RWPE1 (cell line): ENCODE results near the gene SAMD15.

Experiments used
- CTCF ChIA-PET: fragments of 350-600 bp; sonication (Branson Sonifier 250); formaldehyde crosslinking; extraction: SDS; loops from one replicate; lab custom pipeline; 2021; lab: Yijun Ruan, JAX
- POLR2A ChIA-PET: fragments of 400-600 bp; formaldehyde crosslinking; extraction: SDS; loops from one replicate; lab custom pipeline; 2020; ENCODE audit warnings: antibody characterized with exemption; ENCODE audit not compliant: low non-redundant PET; lab: Yijun Ruan, JAX
- DNase-seq: peaks from one replicate; pipeline ENCODE4 v3.0.0; 2012; ENCODE audit warnings: low spot score
- H3K27ac ChIP-seq: fragments of 450-650 bp; 2 replicates; pipeline ENCODE4 v1.5.1; 2017
- TF ChIP-seq, protein P1 (sequence below): fragments of 450-650 bp; conservative IDR thresholded peaks from 2 replicates; pipeline ENCODE4 v1.5.1; 2017; ENCODE audit warnings: low read depth, mild to moderate bottlenecking

The SAMD15 gene

DNA sequence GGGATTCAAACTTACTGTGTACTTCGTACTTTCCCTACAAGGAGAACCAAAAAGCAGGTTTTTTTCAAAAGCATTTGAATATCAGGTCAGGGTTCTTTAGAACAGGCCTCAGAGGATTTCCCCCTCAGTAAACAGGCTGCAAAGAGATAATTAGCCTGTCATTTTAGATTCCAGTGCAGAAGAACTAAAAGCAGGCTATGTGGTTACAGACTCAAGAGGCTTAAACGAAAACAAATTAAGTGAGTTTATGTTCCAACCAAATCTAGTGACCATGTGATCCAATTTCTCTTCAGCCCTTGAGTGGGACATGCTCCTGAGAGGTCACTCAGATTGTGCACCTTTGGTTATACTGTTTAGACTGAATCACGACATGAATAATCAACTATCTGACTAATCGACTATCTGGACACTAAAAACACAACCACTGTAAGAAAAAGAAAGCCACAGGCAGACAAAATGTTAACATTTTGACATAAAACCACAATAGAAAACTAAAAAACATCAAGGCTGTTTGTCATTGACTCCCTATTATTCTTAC lies 4.8 kb upstream of the SAMD15 start:
- no peak for DNase-seq
- H3K27ac ChIP-seq: no peak overlapping the region
- ChIA-PET POLR2A (no interaction called here), CTCF (no interaction called here)
- TF ChIP-seq, protein P1, sequence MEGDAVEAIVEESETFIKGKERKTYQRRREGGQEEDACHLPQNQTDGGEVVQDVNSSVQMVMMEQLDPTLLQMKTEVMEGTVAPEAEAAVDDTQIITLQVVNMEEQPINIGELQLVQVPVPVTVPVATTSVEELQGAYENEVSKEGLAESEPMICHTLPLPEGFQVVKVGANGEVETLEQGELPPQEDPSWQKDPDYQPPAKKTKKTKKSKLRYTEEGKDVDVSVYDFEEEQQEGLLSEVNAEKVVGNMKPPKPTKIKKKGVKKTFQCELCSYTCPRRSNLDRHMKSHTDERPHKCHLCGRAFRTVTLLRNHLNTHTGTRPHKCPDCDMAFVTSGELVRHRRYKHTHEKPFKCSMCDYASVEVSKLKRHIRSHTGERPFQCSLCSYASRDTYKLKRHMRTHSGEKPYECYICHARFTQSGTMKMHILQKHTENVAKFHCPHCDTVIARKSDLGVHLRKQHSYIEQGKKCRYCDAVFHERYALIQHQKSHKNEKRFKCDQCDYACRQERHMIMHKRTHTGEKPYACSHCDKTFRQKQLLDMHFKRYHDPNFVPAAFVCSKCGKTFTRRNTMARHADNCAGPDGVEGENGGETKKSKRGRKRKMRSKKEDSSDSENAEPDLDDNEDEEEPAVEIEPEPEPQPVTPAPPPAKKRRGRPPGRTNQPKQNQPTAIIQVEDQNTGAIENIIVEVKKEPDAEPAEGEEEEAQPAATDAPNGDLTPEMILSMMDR: no peak

DNA sequence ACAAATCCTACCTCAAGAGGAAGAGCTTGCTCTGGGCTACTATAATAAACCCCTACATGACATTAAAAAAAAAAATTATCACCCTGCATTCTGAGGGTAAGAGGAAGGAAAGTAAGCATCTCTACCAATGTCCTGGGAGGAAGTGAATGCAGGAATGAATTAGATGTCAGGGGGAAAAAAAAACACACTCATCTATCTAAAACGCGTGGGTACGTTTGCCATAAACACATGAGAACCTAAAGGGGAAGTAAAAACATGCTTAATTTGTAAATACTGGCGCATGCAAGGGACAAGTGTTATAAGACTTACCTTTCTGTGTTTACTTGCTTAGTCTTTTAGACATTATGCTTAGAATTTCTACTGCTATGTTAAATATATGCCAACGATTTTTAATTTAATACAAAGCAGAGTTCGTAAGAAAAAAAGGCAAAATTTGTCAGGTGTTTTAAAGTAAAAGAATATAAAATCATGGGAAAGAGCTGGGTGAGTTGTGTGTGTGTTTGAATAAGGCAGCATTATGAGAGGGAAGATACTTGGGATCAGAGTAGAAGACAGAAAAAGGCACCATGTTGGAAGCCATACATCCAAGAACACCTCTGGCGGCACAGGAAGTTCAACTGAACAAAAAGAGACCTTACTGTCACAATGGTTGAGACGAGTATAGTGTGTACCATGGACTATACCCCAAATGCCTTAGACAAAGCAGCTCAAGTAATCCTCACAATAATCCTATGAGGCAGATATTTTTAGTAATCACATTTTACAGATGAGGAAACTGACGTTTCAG lies 1.8 kb upstream of the SAMD15 start:
- TF ChIP-seq, protein P1: no peak
- DNase-seq: no peak
- POLR2A ChIA-PET: no interaction called here
- H3K27ac ChIP-seq: no peak overlapping the region
- CTCF ChIA-PET: interaction anchor here (0.6 kb wide), 1 partner anchor 14 kb away, joined by 5 read pairs; no protein-coding TSS in a partner anchor

DNA sequence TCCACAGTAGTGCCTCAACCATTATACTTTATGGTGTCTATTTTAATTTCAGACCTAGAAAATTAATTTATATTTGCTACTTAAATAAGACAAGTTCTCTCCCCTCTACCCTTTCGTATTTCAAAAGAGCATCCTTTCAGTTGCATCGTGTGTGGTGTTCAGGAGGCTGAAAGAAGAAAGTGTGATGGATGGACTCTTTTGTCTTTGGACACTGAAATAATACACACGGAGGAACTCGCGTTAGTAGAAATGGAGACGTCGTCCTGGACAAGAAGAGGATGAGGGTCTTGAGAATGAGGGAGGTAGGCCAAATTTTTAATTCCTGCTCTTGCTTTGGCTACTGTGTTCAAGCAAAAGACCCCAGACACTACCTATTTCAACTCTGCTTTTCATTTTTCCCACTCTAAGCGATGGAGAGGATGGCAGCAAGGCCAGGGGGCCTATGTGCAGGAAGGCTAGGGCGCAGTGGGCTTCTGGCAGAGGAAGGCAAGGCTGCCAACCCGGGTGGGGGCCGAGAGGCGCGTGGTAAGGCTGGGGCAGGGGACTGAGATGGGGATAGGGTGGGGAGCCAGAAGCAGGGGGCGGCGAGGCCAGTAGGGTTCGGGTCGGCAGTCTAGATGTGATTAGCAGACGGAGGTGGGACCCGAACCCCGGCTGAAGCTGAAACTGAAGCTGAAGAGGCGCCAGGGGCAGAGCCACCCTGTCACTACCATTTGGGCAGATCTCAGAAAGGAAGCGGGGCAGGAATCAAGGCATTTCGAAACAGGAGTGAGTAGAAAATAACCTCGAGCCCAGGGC lies 1.0 kb upstream of the SAMD15 start:
- TF ChIP-seq, protein P1: no peak
- no peak for DNase-seq
- peak overlapping the region; percentile 89 for H3K27ac ChIP-seq
- CTCF ChIA-PET: no interaction called here
- POLR2A ChIA-PET: interaction anchor here (1.6 kb wide), 1 partner anchor 55 kb away, joined by 5 read pairs; the partner anchor contains the start of genes GSTZ1 and POMT2

DNA sequence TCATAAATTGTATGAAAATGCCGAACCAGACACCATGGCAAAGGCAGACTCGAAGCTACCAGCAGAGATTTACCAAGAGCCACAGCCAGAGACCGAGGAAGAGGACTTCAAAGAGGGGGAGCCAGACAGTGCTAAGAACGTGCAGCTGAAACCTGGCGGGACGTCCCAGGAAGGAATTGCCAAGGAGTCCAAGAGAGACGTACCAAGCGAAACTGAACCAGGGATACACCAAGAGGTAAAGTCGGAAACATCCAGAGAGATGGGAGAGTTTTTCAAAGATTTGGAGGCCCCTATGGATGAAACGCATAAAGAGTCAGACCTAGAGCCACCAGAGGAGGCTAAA lies 294 bp downstream of the SAMD15 start:
- TF ChIP-seq, protein P1: no peak
- H3K27ac ChIP-seq: peak overlapping the region; percentile 89
- POLR2A ChIA-PET: interaction anchor here (1.6 kb wide), 1 partner anchor 56 kb away, joined by 5 read pairs; the partner anchor contains the start of genes GSTZ1 and POMT2
- CTCF ChIA-PET: no interaction called here
- DNase-seq: no peak

DNA sequence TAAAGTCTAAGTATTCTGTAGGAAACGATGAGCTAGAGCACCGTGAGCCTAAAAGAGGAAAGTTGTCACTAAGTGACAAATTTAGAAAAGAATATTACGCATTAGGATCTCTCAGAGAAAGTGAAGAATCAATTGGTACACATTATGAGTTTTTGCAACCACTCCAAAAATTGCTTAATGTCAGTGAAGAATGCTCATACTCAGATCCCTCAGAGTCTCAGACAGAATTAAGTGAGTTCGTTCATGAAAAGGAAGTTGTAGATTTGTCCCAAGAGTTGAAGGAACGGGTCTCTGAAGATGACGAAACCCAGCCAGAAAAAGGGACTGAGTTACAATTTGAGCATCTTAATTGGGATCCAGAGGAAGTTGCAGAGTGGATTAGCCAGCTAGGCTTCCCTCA lies 1.5 kb downstream of the SAMD15 start:
- TF ChIP-seq, protein P1: no peak
- no peak overlapping the region for H3K27ac ChIP-seq
- POLR2A ChIA-PET: no interaction called here
- DNase-seq: no peak
- CTCF ChIA-PET: interaction anchor here (0.6 kb wide), 1 partner anchor 212 kb away, joined by 3 read pairs; no protein-coding TSS in a partner anchor

DNA sequence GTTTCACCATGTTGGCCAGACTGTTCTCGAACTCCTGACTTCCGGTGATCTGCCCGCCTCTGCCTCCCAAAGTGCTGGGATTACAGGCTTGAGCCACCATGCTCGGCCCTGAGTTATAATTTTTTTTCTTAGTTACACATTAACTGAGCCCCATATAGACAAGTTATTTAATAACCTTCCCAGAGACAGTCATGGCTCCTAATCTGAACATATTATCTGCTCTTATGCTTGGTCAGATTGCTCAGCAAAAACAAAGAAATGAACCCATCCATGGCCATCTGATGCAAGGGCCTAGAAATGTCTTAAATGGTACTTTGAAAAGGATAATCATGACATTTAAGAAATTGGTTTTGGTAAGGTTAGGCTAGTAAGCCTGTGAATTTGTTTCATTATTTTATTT lies 13.0 kb downstream of the SAMD15 start:
- CTCF ChIA-PET: interaction anchor here (0.6 kb wide), 1 partner anchor 89 kb away, joined by 3 read pairs; no protein-coding TSS in a partner anchor
- no peak for DNase-seq
- H3K27ac ChIP-seq: no peak overlapping the region
- POLR2A ChIA-PET: no interaction called here
- TF ChIP-seq, protein P1: no peak
